Vagina (tissue), 2 donors: ENCODE data around the gene PTGS1. TPM values are rescaled to one million over a fixed set of nuclear protein-coding genes. Genes with fewer than 3 reads are reported as not detected.
"Not testable (repeated sequence)": the region's sequence is repeated elsewhere in the genome, so short reads cannot be mapped to it uniquely, and the experiment has no call there.

Experiments
- DNase-seq, 2 donors: peaks; one replicate each; pipeline ENCODE4 v3.0.0-alpha.2; 2017; ENCODE audit errors: extremely low spot score in 2 of 2
- H3K27ac ChIP-seq: fragments of 200-600 bp; sonication (generic); one replicate; pipeline ENCODE4 v1.5.1; 2019
- H3K27me3 ChIP-seq: fragments of 200-600 bp; sonication (generic); one replicate; pipeline ENCODE4 v1.5.1; 2019
- H3K36me3 ChIP-seq, 2 donors: fragments of 200-600 bp; sonication (generic); one replicate each; pipeline ENCODE4 v1.5.1; 2017 to 2019
- H3K4me1 ChIP-seq: fragments of 200-600 bp; sonication (generic); one replicate; pipeline ENCODE4 v1.5.1; 2019
- H3K4me3 ChIP-seq, 2 donors: fragments of 200-600 bp; sonication (generic); 1 replicate in 1 of 2; 2 replicates in 1 of 2; pipeline ENCODE4 v1.5.1; 2016 to 2019
- H3K9me3 ChIP-seq: fragments of 200-600 bp; sonication (generic); one replicate; pipeline ENCODE4 v1.5.1; 2019
- POLR2A ChIP-seq, 2 donors: fragments of 450-650 bp; IDR thresholded peaks; one replicate each; pipeline ENCODE4 v1.6.1; 2017; ENCODE audit warnings: antibody characterized with exemption in 2 of 2, mild to moderate bottlenecking in 2 of 2, moderate library complexity in 2 of 2
- POLR2AphosphoS5 ChIP-seq, 2 donors: sonication (generic); formaldehyde crosslinking; IDR thresholded peaks; one replicate each; pipeline ENCODE4 v1.9.0; 2017; ENCODE audit warnings: antibody characterized with exemption in 2 of 2, mild to moderate bottlenecking in 2 of 2, low read depth in 1 of 2; ENCODE audit not compliant: insufficient read depth in 1 of 2
- intact Hi-C: fragments of 100-400 bp; cut with DNase I; formaldehyde crosslinking; loops from one replicate; pipeline ENCODE4 v1.15.1; 2023
- total RNA-seq: library from RNA; depleted of rRNA; stranded (reverse); fragments of >200 nt; gene quantifications from one replicate; pipeline ENCODE4 v1.2.3, GENCODE V29; 2016
- TF ChIP-seq, protein P1 (sequence below), 3 experiments: fragments of 450-650 bp in 2 of 3; fragments of 200-600 bp in 1 of 3; sonication (generic) in 1 of 3; IDR thresholded peaks; one replicate each; pipeline ENCODE4 v1.5.1; 2017 to 2019; ENCODE audit warnings: antibody characterized with exemption in 3 of 3, mild to moderate bottlenecking in 2 of 3, moderate library complexity in 2 of 3

PTGS1 gene
- total RNA-seq = 12.0 TPM

- intact Hi-C loops = no loop called here
- DNase-seq = no peak
- H3K4me3 ChIP-seq = peak within 1 kb of the TSS; percentile 45 to 51
- peaks cover 43% of the 10 kb centered on the region for H3K4me1 ChIP-seq
- TF ChIP-seq POLR2A (IDR thresholded peaks at IDR 0.05) (no peak), POLR2AphosphoS5 (IDR thresholded peaks at IDR 0.05; ENCODE audit: insufficient read depth in 1 of 2, low read depth in 1 of 2) (peak in 1 of 2 donors; percentile 27)
- TF ChIP-seq, protein P1, sequence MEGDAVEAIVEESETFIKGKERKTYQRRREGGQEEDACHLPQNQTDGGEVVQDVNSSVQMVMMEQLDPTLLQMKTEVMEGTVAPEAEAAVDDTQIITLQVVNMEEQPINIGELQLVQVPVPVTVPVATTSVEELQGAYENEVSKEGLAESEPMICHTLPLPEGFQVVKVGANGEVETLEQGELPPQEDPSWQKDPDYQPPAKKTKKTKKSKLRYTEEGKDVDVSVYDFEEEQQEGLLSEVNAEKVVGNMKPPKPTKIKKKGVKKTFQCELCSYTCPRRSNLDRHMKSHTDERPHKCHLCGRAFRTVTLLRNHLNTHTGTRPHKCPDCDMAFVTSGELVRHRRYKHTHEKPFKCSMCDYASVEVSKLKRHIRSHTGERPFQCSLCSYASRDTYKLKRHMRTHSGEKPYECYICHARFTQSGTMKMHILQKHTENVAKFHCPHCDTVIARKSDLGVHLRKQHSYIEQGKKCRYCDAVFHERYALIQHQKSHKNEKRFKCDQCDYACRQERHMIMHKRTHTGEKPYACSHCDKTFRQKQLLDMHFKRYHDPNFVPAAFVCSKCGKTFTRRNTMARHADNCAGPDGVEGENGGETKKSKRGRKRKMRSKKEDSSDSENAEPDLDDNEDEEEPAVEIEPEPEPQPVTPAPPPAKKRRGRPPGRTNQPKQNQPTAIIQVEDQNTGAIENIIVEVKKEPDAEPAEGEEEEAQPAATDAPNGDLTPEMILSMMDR (IDR thresholded peaks at IDR 0.05) = no peak
- no peaks in the 10 kb centered on the region for H3K36me3 ChIP-seq
- H3K27ac ChIP-seq = no peak within 1 kb of the TSS
- no peaks in the 10 kb centered on the region for H3K9me3 ChIP-seq
- H3K27me3 ChIP-seq = no peaks in the 10 kb centered on the region
Observed at GRCh38 chr9:122370869-122371755, at the start of gene PTGS1. TSS of gene PTGS1 (plus strand) at chr9:122371024. CDS start at chr9:122371085, 61 bp downstream.

DNA sequence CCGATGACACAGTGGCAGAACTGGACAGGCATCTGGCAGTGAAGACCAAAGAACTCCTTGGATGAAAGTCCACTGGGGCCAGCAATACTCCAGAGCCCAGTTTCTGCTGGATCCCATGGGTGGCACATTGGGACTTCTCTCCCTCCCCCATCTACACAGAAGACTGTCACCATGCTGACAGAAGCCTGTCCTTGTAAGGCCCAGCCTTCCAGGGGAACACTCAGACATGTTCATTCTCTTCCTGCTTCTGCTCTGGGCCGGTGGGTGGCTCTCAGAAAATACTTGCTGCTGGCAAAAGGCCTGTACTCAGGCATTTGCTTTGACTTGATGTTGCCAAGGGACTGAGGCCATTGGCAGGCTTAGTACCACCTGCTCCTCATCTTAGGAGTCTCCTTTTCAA lies 48.3 kb upstream of the PTGS1 start:
- H3K27me3 ChIP-seq = no peaks in the 10 kb centered on the region
- intact Hi-C loops = no loop called here
- H3K4me1 ChIP-seq = no peaks in the 10 kb centered on the region
- H3K4me3 ChIP-seq = no peak overlapping the region
- no peak overlapping the region for H3K27ac ChIP-seq
- DNase-seq = no peak
- H3K36me3 ChIP-seq = peaks cover 0 to 28% of the 10 kb centered on the region in 2 donors
- TF ChIP-seq, protein P1 (IDR thresholded peaks at IDR 0.05) = no peak
- TF ChIP-seq POLR2A (IDR thresholded peaks at IDR 0.05) = no peak
- no peak for TF ChIP-seq POLR2AphosphoS5 (IDR thresholded peaks at IDR 0.05; ENCODE audit: insufficient read depth in 1 of 2, low read depth in 1 of 2)
- no peaks in the 10 kb centered on the region for H3K9me3 ChIP-seq

- H3K27me3 ChIP-seq, intact Hi-C loops, H3K4me1 ChIP-seq, H3K4me3 ChIP-seq, H3K27ac ChIP-seq, H3K9me3 ChIP-seq: not testable (repeated sequence)
- DNase-seq = peak in 1 of 2 donors; percentile 13
- H3K36me3 ChIP-seq = peaks cover 0 to 28% of the 10 kb centered on the region in 2 donors
Observed at GRCh38 chr9:122324665-122325064, 46.2 kb upstream of the PTGS1 start.

- Histone ChIP-seq H3K27me3 (no peaks in the 10 kb centered on the region), H3K4me1 (no peaks in the 10 kb centered on the region), H3K27ac (no peak overlapping the region), H3K36me3 (peaks cover 0 to 28% of the 10 kb centered on the region in 2 donors), H3K9me3 (no peaks in the 10 kb centered on the region), H3K4me3 (no peak overlapping the region)
- peak in 1 of 2 donors; percentile 3 for DNase-seq
- TF ChIP-seq POLR2A (IDR thresholded peaks at IDR 0.05) (no peak), POLR2AphosphoS5 (IDR thresholded peaks at IDR 0.05; ENCODE audit: insufficient read depth in 1 of 2, low read depth in 1 of 2) (no peak)
- intact Hi-C loops = no loop called here
Observed at GRCh38 chr9:122325124-122325523, 45.7 kb upstream of the PTGS1 start.

GRCh38 chr9:122327175-122327574 lies 43.6 kb upstream of the PTGS1 start:
- no peaks in the 10 kb centered on the region for H3K27me3 ChIP-seq
- no peaks in the 10 kb centered on the region for H3K9me3 ChIP-seq
- no peak for DNase-seq
- peaks cover 0 to 28% of the 10 kb centered on the region in 2 donors for H3K36me3 ChIP-seq
- intact Hi-C loops = no loop called here
- no peak overlapping the region for H3K27ac ChIP-seq
- no peak overlapping the region for H3K4me3 ChIP-seq
- H3K4me1 ChIP-seq = no peaks in the 10 kb centered on the region
- no peak for TF ChIP-seq POLR2AphosphoS5 (IDR thresholded peaks at IDR 0.05; ENCODE audit: insufficient read depth in 1 of 2, low read depth in 1 of 2)
- no peak for TF ChIP-seq POLR2A (IDR thresholded peaks at IDR 0.05)
- TF ChIP-seq, protein P1 (IDR thresholded peaks at IDR 0.05) = no peak

DNA sequence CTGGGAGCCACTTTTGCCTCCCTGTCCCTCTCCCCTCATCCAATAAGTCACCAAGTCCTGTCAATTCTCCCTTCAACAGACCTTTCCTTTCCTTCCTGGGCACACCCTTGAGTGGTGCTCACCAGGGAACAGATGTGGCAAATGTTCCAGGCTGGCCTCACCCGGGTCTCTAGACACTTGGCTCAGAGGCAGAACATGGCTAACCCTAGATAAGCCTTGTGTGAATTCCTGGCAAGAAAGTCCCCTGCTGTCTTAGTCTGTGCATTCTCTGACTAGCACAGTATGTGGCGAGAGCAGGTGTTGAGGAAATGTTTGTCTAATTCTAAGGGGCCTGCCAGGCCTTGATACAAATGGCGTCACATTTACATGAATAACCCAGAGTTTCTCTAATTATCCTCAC lies 41.2 kb upstream of the PTGS1 start:
- Histone ChIP-seq H3K9me3 (no peaks in the 10 kb centered on the region), H3K4me3 (no peak overlapping the region), H3K27ac (no peak overlapping the region), H3K27me3 (no peaks in the 10 kb centered on the region), H3K4me1 (no peaks in the 10 kb centered on the region), H3K36me3 (peaks cover 0 to 4% of the 10 kb centered on the region in 2 donors)
- intact Hi-C loops = no loop called here
- no peak for TF ChIP-seq POLR2A (IDR thresholded peaks at IDR 0.05)
- no peak for TF ChIP-seq POLR2AphosphoS5 (IDR thresholded peaks at IDR 0.05; ENCODE audit: insufficient read depth in 1 of 2, low read depth in 1 of 2)
- TF ChIP-seq, protein P1 (IDR thresholded peaks at IDR 0.05) = no peak
- DNase-seq = no peak

DNA sequence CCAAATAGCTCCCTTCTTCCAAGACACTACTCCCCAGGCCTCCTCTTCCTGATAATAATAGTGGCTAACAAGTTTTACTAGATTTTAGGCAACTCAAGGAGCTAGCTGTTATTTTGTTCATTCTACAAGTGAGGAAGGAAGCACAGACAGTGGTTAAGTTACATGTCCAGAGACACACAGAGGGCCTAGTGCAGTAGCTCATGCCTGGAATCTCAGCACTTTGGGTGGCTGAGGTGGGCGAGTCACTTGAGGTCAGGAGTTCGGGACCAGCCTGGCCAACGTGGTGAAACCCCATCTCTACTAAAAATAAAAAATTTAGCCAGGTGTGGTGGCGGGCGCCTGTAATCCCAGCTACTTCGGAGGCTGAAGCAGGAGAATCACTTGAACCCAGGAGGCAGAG lies 40.4 kb upstream of the PTGS1 start:
- H3K9me3 ChIP-seq, H3K4me1 ChIP-seq, H3K27me3 ChIP-seq, DNase-seq, H3K36me3 ChIP-seq, intact Hi-C loops, H3K27ac ChIP-seq, H3K4me3 ChIP-seq: not testable (repeated sequence)
